Middle frontal gyrus (tissue), 1 donor: ENCODE results near the gene RALGDS.
"Not testable (repeated sequence)": the region's sequence is repeated elsewhere in the genome, so short reads cannot be mapped to it uniquely, and the experiment has no call there.

ENCODE experiments used
- DNase-seq: peaks from one replicate; pipeline ENCODE4 v3.0.0-alpha.2; 2015; ENCODE audit warnings: low spot score; ENCODE audit errors: extremely low spot score

Gene RALGDS

DNA sequence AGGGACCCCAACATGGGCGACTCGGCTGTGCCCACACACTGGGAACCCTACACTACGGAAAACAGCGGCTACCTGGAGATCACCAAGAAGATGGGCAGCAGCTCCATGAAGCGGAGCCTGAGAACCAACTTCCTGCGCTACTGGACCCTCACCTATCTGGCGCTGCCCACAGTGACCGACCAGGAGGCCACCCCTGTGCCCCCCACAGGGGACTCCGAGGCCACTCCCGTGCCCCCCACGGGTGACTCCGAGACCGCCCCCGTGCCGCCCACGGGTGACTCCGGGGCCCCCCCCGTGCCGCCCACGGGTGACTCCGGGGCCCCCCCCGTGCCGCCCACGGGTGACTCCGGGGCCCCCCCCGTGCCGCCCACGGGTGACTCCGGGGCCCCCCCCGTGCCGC lies 50.1 kb downstream of the RALGDS start:
- DNase-seq: not testable (repeated sequence)

DNA sequence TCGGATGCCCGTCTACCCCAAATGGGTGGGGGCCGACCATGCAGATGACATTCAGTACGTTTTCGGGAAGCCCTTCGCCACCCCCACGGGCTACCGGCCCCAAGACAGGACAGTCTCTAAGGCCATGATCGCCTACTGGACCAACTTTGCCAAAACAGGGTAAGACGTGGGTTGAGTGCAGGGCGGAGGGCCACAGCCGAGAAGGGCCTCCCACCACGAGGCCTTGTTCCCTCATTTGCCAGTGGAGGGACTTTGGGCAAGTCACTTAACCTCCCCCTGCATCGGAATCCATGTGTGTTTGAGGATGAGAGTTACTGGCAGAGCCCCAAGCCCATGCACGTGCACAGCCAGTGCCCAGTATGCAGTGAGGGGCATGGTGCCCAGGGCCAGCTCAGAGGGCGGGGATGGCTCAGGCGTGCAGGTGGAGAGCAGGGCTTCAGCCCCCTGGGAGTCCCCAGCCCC lies 50.5 kb downstream of the RALGDS start:
- not testable (repeated sequence) for DNase-seq

DNA sequence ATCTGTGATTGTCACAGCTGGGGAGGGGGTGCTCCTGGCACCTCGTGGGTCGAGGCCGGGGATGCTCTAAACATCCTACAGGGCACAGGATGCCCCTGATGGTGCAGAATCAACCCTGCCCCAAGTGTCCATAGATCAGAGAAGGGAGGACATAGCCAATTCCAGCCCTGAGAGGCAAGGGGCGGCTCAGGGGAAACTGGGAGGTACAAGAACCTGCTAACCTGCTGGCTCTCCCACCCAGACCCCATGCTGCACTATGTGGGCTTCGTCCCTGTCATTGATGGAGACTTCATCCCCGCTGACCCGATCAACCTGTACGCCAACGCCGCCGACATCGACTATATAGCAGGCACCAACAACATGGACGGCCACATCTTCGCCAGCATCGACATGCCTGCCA lies 52.6 kb downstream of the RALGDS start:
- not testable (repeated sequence) for DNase-seq

DNA sequence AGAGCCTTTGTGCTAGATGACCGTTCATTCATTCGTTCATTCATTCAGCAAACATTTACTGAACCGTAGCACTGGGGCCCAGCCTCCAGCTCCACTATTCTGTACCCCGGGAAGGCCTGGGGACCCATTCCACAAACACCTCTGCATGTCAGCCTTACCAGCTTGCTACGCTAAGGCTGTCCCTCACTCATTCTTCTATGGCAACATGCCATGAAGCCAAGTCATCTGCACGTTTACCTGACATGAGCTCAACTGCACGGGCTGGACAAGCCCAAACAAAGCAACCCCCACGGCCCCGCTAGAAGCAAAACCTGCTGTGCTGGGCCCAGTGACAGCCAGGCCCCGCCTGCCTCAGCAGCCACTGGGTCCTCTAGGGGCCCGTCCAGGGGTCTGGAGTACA lies 53.2 kb downstream of the RALGDS start:
- no peak for DNase-seq

DNA sequence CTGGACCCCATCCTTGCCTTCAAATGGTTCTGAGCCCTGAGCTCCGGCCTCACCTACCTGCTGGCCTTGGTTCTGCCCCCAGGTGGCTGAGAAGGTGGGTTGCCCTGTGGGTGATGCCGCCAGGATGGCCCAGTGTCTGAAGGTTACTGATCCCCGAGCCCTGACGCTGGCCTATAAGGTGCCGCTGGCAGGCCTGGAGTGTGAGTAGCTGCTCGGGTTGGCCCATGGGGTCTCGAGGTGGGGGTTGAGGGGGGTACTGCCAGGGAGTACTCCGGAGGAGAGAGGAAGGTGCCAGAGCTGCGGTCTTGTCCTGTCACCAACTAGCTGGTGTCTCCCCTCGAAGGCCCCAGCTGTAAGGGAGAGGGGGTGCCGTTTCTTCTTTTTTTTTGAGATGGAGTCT lies 54.0 kb downstream of the RALGDS start:
- no peak for DNase-seq

DNA sequence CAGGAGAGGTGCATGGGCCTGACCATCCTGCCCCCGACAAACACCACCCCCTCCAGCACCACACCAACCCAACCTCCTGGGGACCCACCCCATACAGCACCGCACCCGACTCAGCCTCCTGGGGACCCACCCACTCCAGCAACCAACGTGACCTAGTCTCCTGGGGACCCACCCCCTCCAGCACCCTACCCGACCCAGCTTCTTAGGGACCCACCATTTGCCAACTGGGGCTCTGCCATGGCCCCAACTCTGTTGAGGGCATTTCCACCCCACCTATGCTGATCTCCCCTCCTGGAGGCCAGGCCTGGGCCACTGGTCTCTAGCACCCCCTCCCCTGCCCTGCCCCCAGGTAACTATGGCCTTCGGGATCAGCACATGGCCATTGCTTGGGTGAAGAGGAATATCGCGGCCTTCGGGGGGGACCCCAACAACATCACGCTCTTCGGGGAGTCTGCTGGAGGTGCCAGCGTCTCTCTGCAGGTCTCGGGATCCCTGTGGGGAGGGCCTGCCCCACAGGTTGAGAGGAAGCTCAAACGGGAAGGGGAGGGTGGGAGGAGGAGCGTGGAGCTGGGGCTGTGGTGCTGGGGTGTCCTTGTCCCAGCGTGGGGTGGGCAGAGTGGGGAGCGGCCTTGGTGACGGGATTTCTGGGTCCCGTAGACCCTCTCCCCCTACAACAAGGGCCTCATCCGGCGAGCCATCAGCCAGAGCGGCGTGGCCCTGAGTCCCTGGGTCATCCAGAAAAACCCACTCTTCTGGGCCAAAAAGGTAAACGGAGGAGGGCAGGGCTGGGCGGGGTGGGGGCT lies 54.7 kb downstream of the RALGDS start:
- no peak for DNase-seq

DNA sequence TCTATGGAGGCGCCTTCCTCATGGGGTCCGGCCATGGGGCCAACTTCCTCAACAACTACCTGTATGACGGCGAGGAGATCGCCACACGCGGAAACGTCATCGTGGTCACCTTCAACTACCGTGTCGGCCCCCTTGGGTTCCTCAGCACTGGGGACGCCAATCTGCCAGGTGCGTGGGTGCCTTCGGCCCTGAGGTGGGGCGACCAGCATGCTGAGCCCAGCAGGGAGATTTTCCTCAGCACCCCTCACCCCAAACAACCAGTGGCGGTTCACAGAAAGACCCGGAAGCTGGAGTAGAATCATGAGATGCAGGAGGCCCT lies 56.0 kb downstream of the RALGDS start:
- DNase-seq: no peak

DNA sequence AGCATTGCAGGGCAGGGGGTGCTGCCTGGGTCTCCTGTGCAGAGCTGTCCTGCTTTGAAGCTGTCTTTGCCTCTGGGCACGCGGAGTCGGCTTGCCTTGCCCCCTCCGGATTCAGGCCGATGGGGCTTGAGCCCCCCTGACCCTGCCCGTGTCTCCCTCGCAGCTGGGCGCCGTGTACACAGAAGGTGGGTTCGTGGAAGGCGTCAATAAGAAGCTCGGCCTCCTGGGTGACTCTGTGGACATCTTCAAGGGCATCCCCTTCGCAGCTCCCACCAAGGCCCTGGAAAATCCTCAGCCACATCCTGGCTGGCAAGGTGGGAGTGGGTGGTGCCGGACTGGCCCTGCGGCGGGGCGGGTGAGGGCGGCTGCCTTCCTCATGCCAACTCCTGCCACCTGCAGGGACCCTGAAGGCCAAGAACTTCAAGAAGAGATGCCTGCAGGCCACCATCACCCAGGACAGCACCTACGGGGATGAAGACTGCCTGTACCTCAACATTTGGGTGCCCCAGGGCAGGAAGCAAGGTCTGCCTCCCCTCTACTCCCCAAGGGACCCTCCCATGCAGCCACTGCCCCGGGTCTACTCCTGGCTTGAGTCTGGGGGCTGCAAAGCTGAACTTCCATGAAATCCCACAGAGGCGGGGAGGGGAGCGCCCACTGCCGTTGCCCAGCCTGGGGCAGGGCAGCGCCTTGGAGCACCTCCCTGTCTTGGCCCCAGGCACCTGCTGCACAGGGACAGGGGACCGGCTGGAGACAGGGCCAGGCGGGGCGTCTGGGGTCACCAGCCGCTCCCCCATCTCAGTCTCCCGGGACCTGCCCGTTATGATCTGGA lies 56.6 kb downstream of the RALGDS start:
- no peak for DNase-seq

DNA sequence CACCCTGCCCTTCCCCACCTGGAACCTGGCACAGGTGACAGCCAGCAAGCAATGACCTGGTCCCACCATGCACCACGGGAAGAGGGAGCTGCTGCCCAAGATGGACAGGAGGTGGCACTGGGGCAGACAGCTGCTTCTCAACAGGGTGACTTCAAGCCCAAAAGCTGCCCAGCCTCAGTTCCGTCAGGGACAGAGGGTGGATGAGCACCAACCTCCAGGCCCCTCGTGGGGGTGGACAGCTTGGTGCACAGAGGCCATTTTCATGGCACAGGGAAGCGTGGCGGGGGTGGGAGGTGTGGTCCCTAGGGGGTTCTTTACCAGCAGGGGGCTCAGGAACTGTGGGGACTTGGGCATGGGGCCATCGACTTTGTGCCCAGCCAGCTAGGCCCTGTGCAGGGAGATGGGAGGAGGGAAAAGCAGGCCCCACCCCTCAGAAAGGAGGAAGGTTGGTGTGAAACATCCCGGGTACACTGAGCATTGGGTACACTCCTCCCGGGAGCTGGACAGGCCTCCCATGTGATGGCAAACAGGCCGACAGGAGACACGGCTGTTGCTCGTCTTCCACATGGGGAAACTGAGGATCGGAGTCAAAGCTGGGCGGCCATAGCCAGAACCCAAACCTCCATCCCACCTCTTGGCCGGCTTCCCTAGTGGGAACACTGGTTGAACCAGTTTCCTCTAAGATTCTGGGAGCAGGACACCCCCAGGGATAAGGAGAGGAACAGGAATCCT lies 57.4 kb downstream of the RALGDS start:
- no peak for DNase-seq

DNA sequence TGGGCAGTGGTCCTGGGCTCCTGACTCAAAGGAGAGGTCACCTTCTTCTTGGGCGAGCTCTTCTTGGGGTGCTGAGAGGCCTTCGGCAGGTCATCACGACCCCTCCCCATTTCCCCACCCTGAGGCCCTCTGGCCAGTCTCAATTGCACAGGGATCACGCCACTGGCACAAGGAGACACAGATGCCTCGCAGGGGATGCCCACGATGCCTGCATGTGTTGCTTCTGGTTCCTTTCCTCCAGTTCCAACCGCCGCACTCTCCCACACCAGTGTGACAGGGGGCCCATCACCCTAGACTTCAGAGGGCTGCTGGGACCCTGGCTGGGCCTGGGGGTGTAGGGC lies 57.9 kb downstream of the RALGDS start:
- DNase-seq: no peak

DNA sequence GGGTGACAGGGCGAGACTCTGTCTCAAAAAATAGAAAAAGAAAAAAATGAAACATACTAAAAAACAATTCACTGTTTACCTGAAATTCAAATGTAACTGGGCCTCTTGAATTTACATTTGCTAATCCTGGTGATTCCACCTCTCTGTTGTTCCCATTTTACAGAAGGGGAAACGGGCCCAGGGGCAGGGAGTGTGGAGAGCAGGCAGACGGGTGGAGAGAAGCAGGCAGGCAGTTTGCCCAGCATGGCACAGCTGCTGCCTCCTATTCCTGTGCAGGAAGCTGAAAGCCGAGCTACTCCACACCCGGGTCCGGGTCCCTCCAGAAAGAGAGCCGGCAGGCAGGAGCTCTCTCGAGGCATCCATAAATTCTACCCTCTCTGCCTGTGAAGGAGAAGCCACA lies 58.5 kb downstream of the RALGDS start:
- DNase-seq: not testable (repeated sequence)

DNA sequence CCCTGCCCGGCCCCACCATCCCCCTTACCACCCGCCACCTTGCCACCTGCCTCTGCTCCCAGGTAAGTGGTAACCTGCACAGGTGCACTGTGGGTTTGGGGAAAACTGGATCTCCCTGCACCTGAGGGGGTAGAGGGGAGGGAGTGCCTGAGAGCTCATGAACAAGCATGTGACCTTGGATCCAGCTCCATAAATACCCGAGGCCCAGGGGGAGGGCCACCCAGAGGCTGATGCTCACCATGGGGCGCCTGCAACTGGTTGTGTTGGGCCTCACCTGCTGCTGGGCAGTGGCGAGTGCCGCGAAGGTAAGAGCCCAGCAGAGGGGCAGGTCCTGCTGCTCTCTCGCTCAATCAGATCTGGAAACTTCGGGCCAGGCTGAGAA lies 59.3 kb downstream of the RALGDS start, which contains the start of gene CEL:
TSS of gene CEL (plus strand) at position 218 of the 382 bp plus-strand sequence. CDS start at position 240, 22 bp downstream.
- not testable (repeated sequence) for DNase-seq

DNA sequence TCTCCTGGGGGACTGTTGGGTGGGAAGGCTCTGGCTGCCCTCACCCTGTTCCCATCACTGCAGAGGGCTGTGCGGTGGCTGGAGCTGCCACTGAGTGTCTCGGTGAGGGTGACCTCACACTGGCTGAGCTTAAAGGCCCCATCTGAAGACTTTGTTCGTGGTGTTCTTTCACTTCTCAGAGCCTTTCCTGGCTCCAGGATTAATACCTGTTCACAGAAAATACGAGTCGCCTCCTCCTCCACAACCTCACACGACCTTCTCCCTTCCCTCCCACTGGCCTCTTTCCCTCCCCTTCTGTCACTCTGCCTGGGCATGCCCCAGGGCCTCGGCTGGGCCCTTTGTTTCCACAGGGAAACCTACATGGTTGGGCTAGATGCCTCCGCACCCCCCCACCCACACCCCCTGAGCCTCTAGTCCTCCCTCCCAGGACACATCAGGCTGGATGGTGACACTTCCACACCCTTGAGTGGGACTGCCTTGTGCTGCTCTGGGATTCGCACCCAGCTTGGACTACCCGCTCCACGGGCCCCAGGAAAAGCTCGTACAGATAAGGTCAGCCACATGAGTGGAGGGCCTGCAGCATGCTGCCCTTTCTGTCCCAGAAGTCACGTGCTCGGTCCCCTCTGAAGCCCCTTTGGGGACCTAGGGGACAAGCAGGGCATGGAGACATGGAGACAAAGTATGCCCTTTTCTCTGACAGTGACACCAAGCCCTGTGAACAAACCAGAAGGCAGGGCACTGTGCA lies 59.8 kb downstream of the RALGDS start:
- DNase-seq: not testable (repeated sequence)

DNA sequence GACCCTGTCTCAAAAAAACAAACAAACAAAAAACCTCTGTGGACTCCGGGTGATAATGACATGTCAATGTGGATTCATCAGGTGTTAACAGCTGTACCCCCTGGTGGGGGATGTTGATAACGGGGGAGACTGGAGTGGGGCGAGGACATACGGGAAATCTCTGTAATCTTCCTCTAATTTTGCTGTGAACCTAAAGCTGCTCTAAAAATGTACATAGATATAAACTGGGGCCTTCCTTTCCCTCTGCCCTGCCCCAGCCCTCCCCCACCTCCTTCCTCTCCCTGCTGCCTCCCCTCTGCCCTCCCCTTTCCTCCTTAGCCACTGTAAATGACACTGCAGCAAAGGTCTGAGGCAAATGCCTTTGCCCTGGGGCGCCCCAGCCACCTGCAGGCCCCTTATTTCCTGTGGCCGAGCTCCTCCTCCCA lies 60.6 kb downstream of the RALGDS start:
- DNase-seq: no peak

DNA sequence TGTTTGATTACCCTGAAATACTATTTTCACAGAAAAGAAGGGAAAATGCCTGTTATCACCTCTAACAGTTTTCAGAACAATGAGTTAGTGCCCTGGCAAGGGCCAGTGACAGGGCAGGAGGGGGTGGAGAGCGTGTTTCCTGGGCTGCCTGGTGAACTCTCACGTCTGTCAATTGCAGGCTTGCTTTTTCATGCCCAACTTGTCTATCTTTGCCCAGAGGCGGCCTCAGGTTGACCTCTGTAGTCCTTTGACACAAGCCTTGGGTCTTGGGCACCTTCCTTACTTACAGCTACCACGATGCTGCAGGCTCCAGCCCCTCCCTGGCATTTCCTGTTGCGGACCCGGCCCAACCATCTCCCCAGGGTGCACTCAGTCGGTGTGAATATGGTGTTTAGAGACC lies 61.4 kb downstream of the RALGDS start:
- no peak for DNase-seq

DNA sequence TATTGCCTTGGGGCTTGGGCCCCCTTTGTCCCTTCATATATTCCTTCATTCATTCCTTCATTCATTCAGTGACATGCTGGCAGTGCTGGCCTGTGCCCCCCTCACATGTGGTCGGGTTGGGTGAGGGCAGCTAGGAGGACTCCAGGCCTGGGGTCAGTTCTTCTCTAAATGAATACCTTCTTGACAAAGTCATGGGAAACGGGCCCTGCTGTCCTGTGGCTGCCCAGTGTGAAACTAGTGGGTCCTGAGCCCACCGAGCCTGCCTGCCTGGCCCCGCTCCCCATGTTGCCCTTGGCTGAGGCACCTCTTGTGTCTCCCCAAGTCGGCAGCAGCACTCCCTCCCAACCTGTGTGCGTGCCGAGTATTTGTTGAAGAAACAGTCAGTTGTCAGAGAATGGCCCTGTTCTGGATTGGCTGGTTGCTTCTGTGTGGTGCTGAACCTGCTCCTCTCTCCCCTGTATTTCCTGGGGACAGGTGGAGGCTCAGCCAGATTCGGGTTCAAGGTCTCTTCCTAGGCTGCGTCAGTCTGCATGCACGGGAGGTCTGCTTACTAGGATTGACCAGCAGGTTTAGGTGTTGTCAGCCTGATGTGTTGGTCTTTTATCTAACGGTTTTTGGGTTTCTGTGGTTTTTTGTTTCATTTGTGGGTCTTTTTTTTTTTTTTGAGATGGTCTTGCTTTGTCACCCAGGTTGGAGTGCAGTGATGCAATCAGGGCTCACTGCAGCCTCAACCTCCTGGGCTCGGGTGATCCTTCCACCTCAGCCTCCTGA lies 62.3 kb downstream of the RALGDS start:
- DNase-seq: no peak

DNA sequence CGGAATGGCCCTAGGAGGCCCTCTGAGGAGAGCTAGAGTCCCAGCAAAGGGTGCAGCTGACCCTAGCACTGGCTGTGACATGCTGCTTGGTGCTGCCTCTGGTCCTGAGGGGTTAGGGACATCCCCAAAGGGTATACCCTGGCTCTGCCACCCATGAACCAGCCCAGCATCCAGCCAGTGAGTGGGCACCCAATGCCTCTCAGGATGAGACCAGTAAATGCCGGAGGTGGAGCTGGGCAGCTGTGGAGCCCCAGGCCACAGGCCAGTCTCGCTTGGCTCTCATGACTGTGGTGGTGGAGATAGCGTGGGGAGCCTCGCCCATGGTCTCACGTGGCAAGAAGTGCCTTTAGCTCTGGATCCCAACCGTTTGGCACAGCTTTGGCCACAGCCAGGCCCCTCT lies 63.0 kb downstream of the RALGDS start:
- DNase-seq: no peak

DNA sequence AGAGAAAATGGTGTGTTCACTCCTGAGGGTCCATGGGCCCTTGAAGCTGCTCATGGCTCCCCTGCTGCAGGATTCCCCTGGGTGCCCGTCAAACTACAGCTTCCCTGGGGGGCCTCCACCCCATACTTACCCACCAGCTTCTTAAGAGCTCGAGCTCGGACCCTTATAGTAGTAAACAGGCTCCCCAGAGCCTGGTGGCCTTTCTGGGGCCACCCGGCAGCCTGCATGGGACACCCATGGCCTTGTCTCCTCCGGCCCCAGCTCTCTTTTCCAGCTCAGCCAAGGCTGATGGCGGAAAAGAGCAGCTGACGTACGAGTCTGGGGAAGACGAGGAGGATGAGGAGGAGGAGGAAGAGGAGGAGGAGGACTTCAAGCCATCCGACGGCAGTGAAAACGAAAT lies 63.5 kb downstream of the RALGDS start:
- no peak for DNase-seq

DNA sequence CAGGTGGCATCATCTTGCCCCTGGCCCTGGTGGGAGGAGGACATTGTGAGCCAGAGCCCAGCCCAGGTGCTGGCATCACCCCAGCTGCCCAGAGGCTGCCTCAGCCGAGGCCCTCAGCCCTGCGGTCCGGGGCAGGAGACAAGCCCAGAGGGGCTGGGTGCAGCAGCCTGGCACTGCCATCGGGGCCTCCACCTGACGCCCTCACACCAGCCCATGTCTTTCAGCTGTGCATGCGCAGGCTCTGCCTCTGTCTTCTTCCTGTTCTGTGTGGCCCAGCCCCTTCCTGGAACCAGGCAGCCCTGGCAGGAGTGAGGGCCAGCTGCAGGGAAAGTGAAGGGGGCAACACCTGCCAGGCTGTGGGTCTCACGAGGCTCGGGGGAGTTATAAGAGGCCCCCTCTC lies 64.0 kb downstream of the RALGDS start:
- no peak for DNase-seq

DNA sequence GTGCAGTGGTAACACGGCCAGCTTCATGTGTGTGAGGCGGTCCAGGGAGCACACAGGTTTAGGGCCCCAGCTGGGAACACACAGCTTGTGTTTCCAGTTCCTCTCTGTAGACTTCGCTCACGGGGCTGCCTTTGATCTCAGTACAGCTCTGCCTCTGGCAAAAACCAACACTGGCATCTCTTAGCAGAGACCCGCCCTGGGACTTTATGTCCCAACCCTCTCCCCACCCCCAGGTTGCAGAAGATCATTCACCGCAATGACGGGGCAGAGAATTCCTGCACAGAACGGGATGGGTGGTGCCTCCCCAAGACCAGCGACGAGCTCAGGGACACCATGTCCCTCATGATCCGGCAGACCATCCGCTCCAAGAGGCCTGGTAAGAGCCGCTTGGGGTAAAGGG lies 64.5 kb downstream of the RALGDS start:
- no peak for DNase-seq
